Body of pancreas (tissue), 4 donors: ENCODE data around the gene CCR9. TPM values are rescaled to one million over a fixed set of nuclear protein-coding genes. Genes with fewer than 3 reads are reported as not detected.

Experiments
- ATAC-seq: fragments of 150-250 bp; one replicate; pipeline ENCODE4 v1.9.1; 2016
- DNase-seq, 4 donors: peaks; one replicate each; pipeline ENCODE4 v3.0.0-alpha.2; 2019
- H3K27ac ChIP-seq, 4 donors: fragments of 200-600 bp; sonication (generic); 1 replicate in 3 of 4; 2 replicates in 1 of 4; pipeline versions ENCODE4 v1.5.1 to v1.6.1; 2016 to 2019; ENCODE audit warnings: mild to moderate bottlenecking in 1 of 4, mixed read lengths in 1 of 4, moderate library complexity in 1 of 4
- H3K27me3 ChIP-seq, 2 donors: fragments of 200-600 bp; sonication (generic); one replicate each; pipeline ENCODE4 v1.6.0; 2016; ENCODE audit warnings: mild to moderate bottlenecking in 1 of 2
- H3K36me3 ChIP-seq, 2 donors: fragments of 200-600 bp; sonication (generic); replicated peaks in 1 of 2; 2 replicates each; pipeline ENCODE4 v1.5.1; 2016; ENCODE audit warnings: low read depth in 2 of 2; ENCODE audit not compliant: insufficient read depth in 1 of 2
- H3K4me1 ChIP-seq: fragments of 200-600 bp; sonication (generic); one replicate; pipeline ENCODE4 v1.6.0; 2016
- H3K4me3 ChIP-seq, 2 donors: fragments of 200-600 bp; sonication (generic); 1 replicate in 1 of 2; 2 replicates in 1 of 2; pipeline ENCODE4 v1.5.1; 2016 to 2019
- H3K9me3 ChIP-seq, 3 donors: fragments of 200-600 bp; sonication (generic); 1 replicate in 2 of 3; 2 replicates in 1 of 3; pipeline ENCODE4 v1.5.1; 2016
- CTCF ChIP-seq, 7 experiments: fragments of 450-650 bp in 4 of 7; fragments of 200-600 bp in 3 of 7; sonication (generic) in 3 of 7; IDR thresholded peaks; one replicate each; pipeline ENCODE4 v1.5.1; 2016 to 2019; ENCODE audit warnings: antibody characterized with exemption in 7 of 7
- POLR2A ChIP-seq, 3 donors: fragments of 450-650 bp; IDR thresholded peaks; one replicate each; pipeline ENCODE4 v1.6.1; 2016; ENCODE audit warnings: antibody characterized with exemption in 3 of 3, mild to moderate bottlenecking in 2 of 3
- WGBS, 2 donors: methylation state at CpG; one replicate each; pipeline ENCODE4 v1.1.5; 2017; 5-methylcytosine and 5-hydroxymethylcytosine counted together
- intact Hi-C: fragments of 100-400 bp; cut with DNase I; formaldehyde crosslinking; loops from one replicate; pipeline ENCODE4 v1.15.1; 2023
- total RNA-seq, 2 donors: library from RNA; depleted of rRNA; stranded (reverse); fragments of >200 nt; gene quantifications; one replicate each; pipeline ENCODE4 v1.1.0, GENCODE V29; 2016

Gene CCR9
- total RNA-seq, 2 donors from 2014 or later, result not detected

GRCh38 chr3:45908761-45909160 is 22.4 kb downstream of the CCR9 start:
- TF ChIP-seq CTCF (IDR thresholded peaks at IDR 0.05) (no peak), POLR2A (IDR thresholded peaks at IDR 0.05) (no peak)
- Histone ChIP-seq H3K27me3 (no peaks in the 10 kb centered on the region), H3K27ac (no peak overlapping the region), H3K36me3 (no peaks in the 10 kb centered on the region), H3K9me3 (no peaks in the 10 kb centered on the region), H3K4me1 (no peaks in the 10 kb centered on the region), H3K4me3 (no peak overlapping the region)
- DNase-seq, result no peak
- intact Hi-C loops, result no loop called here
- no peak for ATAC-seq
- WGBS, 2 donors, result 79 to 84% methylated on average over 7 of the region's 7 CpGs

GRCh38 chr3:45909542-45909941 is 23.2 kb downstream of the CCR9 start:
- H3K9me3 ChIP-seq, result no peaks in the 10 kb centered on the region
- ATAC-seq (no peak), DNase-seq (no peak)
- no peak overlapping the region for H3K27ac ChIP-seq
- no peak for TF ChIP-seq POLR2A (IDR thresholded peaks at IDR 0.05)
- no peak for TF ChIP-seq CTCF (IDR thresholded peaks at IDR 0.05)
- H3K27me3 ChIP-seq, result no peaks in the 10 kb centered on the region
- H3K4me3 ChIP-seq, result no peak overlapping the region
- intact Hi-C loops, result no loop called here
- H3K4me1 ChIP-seq, result no peaks in the 10 kb centered on the region
- whole genome bisulfite sequencing, 2 donors, result 79 to 90% methylated on average over 5 to 6 of the region's 6 CpGs
- no peaks in the 10 kb centered on the region for H3K36me3 ChIP-seq

- no peaks in the 10 kb centered on the region for H3K27me3 ChIP-seq
- H3K4me3 ChIP-seq, result no peak overlapping the region
- H3K9me3 ChIP-seq, result no peaks in the 10 kb centered on the region
- DNase-seq (no peak), ATAC-seq (no peak)
- H3K27ac ChIP-seq, result no peak overlapping the region
- no peaks in the 10 kb centered on the region for H3K4me1 ChIP-seq
- H3K36me3 ChIP-seq, result no peaks in the 10 kb centered on the region
- intact Hi-C loops, result no loop called here
- WGBS, 2 donors, result 77 to 93% methylated on average over 3 to 4 of the region's 4 CpGs
- TF ChIP-seq POLR2A (IDR thresholded peaks at IDR 0.05) (no peak), CTCF (IDR thresholded peaks at IDR 0.05) (no peak)
Observed at GRCh38 chr3:45910892-45911291, 24.5 kb downstream of the CCR9 start.

GRCh38 chr3:45911511-45912226 is 25.3 kb downstream of the CCR9 start:
- DNase-seq (no peak), ATAC-seq (no peak)
- no peaks in the 10 kb centered on the region for H3K36me3 ChIP-seq
- no peaks in the 10 kb centered on the region for H3K9me3 ChIP-seq
- WGBS, 2 donors, result 94 to 95% methylated on average over 11 of the region's 11 CpGs
- intact Hi-C loops, result no loop called here
- TF ChIP-seq CTCF (IDR thresholded peaks at IDR 0.05) (no peak), POLR2A (IDR thresholded peaks at IDR 0.05) (no peak)
- H3K27me3 ChIP-seq, result no peaks in the 10 kb centered on the region
- H3K27ac ChIP-seq, result no peak overlapping the region
- H3K4me3 ChIP-seq, result no peak overlapping the region
- no peaks in the 10 kb centered on the region for H3K4me1 ChIP-seq

GRCh38 chr3:45912435-45912834 is 26.1 kb downstream of the CCR9 start:
- Histone ChIP-seq H3K9me3 (no peaks in the 10 kb centered on the region), H3K4me1 (no peaks in the 10 kb centered on the region), H3K36me3 (no peaks in the 10 kb centered on the region), H3K27me3 (no peaks in the 10 kb centered on the region), H3K4me3 (no peak overlapping the region), H3K27ac (no peak overlapping the region)
- 86 to 87% methylated on average over 4 to 6 of the region's 6 CpGs for WGBS, 2 donors
- intact Hi-C loops, result no loop called here
- DNase-seq (no peak), ATAC-seq (no peak)
- TF ChIP-seq POLR2A (IDR thresholded peaks at IDR 0.05) (no peak), CTCF (IDR thresholded peaks at IDR 0.05) (no peak)
